ENCODE results near the gene PRND.

DNA sequence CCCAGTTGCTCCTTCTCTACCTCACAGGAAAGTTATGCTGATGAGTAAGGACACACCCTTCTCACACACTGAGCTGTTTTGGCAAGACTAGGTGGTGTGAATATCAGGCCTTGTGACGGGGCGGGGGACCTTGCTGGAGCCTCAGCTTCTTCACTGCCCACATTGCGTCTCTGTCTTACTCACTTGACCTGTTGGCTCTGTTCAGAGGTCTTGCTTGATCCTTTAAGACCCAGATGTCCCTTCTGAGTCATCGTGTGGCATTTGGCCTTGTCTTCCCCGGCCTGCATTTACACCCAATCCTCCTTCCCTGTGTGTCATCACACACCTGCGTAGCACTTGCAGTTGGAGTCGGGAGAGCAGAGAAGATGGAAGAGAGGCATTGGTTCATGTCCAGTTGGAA, 8.3 kb upstream of the PRND start:
- TF ChIP-seq, protein P1, sequence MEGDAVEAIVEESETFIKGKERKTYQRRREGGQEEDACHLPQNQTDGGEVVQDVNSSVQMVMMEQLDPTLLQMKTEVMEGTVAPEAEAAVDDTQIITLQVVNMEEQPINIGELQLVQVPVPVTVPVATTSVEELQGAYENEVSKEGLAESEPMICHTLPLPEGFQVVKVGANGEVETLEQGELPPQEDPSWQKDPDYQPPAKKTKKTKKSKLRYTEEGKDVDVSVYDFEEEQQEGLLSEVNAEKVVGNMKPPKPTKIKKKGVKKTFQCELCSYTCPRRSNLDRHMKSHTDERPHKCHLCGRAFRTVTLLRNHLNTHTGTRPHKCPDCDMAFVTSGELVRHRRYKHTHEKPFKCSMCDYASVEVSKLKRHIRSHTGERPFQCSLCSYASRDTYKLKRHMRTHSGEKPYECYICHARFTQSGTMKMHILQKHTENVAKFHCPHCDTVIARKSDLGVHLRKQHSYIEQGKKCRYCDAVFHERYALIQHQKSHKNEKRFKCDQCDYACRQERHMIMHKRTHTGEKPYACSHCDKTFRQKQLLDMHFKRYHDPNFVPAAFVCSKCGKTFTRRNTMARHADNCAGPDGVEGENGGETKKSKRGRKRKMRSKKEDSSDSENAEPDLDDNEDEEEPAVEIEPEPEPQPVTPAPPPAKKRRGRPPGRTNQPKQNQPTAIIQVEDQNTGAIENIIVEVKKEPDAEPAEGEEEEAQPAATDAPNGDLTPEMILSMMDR (IDR thresholded peaks at IDR 0.05) = no peak
- no peak for TF ChIP-seq POLR2A (IDR thresholded peaks at IDR 0.05)

All from tibial nerve (tissue), 3 donors.